ENCODE measurements around the gene VCP.

VCP gene

DNA sequence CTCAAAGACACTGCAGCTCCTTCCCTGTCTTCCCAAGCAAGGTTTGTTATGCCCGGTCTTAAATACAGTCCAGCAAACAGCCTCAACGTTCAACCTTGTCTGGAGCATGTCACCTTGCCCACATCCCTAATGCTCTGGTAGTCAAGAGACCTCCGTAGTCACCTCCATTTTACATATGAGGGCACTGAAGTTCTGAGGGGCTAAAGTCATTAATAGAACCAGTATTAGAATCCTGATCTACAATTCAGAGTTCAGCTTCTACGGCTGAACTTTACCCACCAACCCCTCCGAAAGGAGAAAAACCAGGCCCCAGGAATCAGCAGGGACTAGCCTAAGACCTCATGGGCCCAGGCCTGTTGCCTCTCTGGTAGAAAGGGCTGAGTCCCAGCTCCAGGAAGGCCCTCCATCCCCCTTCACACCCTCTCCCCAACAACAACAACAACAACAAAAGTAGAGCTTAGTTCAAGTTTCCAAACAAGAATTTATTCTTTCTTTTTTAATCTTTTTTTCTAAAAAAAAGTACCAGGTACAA lies 31.3 kb upstream of the VCP start:
- DNase-seq (ENCODE audit: low spot score) = no peak

DNA sequence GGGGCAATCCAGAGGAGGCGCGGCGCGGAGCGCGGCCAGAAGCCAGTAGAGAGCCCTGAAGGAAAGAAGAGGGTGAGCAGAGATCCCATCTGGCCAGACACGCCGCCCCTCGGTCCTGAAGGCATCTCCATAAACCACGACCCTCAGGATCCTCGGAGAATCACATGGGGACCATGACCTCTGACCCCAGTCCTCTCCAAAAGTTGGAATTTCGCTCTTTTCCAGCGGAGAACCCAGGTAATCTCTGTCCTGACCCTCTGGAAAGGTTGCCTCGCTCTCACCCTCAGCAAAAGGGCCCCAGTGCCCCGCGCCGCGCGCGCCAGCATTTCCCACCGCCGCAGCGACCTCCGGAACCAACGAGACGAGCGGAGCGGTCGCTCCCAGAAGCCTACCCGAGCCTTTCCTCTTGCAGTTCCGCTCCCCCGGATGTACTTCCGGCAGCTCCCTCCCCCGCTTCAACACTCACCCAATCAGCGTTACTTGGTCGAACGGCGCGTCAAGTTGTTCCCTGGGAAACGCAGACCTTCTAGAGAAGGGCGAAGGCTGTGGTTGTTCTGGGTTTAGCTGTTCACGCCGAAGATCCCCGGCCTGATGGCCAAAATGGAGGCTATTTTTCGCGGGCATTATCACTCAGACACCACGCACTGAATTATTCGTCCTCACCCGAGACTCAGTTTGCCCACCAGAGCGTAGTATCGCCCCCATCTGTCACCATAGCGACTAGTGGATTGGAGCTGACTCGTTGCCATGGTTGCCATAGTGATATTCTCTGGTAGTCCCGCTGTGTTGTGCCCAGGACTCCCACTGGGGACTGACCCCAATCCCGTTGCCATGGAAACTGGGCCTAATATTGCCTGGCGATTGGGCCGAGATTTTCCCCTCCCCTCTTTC lies 30.6 kb upstream of the VCP start, which contains the start of gene STOML2:
STOML2 (minus strand) TSS at position 363 of the 891 bp plus-strand sequence; CDS start at position 326, 37 bp downstream.
- DNase-seq (ENCODE audit: low spot score) = peak; percentile 94

DNA sequence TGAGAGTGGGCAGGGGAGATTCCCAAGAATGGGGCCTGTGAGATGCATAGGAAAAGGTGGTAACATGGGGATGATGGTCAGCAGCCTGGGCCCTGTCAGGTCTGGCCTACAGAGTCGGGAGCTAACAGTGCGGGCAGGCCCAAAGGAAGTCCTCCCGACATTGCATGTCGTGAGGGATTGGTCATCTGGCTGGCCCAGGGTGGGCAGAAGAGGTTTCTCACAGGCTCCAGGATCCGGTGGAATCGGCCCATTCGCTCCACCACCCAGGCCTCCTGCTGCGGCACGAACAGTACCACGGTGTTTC lies 30.0 kb upstream of the VCP start:
- DNase-seq (ENCODE audit: low spot score) = no peak

- DNase-seq (ENCODE audit: low spot score) = no peak
Measured at GRCh38 chr9:35097573-35097972, 25.1 kb upstream of the VCP start.

GRCh38 chr9:35096035-35096849 lies 23.8 kb upstream of the VCP start, which contains the start of gene PIGO:
Gene PIGO, minus strand, starts transcription at chr9:35096591. Its CDS starts 1,026 bp downstream, at chr9:35095565.
- peak; percentile 91 for DNase-seq (ENCODE audit: low spot score)

- no peak for DNase-seq (ENCODE audit: low spot score)
Measured at GRCh38 chr9:35091536-35091935, 19.1 kb upstream of the VCP start.

- no peak for DNase-seq (ENCODE audit: low spot score)
Measured at GRCh38 chr9:35089434-35089833, 17.0 kb upstream of the VCP start.

GRCh38 chr9:35085078-35085477 lies 12.7 kb upstream of the VCP start:
- no peak for DNase-seq (ENCODE audit: low spot score)

DNA sequence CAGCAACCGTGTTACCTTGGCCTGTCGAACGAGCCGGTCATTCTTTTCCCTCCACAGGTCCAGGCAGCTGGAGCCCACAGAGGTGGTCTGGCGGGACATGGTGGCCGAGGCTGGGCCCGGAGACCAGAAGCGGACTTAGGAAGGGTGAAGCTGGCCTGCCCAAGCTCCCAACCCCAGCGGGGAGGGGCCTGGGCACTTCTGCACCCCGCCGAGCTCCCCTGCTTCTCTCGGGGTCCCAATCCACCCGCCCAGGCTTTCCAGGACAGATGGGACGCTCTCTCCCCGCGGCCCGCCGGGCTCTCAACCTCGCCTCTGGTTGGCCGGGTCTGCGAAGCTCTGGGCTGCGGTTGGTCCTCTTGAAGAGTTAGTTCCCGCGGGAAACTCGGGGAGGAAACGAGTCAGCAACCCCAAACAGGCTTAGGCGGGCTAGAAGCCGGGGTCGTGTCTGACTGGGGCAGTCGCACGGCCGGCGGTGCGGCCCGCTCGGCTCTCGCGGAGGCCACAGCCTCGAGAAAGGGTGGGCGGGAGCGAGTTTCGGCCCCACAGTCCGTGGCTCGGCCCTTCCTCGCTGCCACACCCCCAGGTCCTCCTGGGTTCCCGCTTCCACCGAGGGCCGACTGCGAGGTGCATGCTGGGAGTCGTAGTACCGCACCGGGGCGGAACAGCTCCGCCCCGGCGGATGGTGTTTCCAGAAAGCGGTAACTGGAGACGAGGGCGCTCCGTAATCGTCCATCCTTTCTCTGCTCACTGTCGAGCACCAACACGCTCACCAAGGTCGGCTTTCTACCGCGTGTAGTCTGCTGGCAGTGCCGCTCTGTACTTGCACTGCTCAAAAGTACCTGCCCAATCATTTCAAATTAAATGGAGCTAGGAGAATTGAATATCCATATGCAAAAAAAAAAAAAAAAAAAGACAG lies 7.3 kb upstream of the VCP start, which contains the start of gene FANCG:
FANCG (minus strand) TSS at position 517 of the 916 bp plus-strand sequence; CDS start at position 99, 418 bp downstream.
- peak; percentile 92 for DNase-seq (ENCODE audit: low spot score)

DNA sequence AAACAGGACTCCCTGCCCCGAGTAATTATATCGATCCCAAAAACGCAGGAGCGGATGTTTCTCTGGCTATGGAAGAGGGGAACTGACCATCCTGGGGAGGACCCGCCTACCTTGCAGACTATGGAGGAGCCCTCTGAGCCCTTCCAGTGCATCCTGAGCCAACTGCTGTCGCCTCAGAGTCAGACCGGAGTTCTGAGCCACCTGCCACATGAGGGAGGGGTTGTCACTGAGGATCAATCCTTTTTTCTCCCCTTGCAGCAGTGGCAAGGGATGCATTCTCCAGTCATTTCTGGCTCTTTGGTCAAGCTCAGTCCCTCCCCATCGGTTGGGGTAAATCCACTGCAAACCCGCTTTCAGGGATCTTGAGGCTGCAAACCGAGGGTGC lies 6.6 kb upstream of the VCP start:
- DNase-seq (ENCODE audit: low spot score) = no peak

- no peak for DNase-seq (ENCODE audit: low spot score)
Measured at GRCh38 chr9:35078066-35078465, 5.6 kb upstream of the VCP start.

DNA sequence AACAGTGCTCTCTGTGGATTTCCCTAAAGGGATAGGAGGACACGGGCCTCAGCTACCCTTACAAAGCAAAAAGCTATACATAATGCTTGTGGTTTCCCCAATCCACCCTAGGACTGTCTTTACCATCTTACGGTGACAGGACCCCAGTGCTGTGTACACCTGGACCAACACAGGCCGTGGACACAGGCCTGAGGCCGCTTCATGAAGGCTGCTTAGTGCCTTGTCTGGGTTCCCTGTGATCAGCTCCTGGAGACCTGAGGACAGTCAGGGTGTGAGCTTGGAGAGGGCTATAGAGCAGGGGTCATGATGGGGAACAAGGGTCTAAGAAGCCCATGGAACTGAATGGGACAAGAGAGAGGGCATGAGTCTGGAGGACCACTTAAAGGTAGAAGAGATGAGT lies 4.4 kb upstream of the VCP start:
- no peak for DNase-seq (ENCODE audit: low spot score)

- DNase-seq (ENCODE audit: low spot score) = no peak
Measured at GRCh38 chr9:35075358-35075757, 2.9 kb upstream of the VCP start.

DNA sequence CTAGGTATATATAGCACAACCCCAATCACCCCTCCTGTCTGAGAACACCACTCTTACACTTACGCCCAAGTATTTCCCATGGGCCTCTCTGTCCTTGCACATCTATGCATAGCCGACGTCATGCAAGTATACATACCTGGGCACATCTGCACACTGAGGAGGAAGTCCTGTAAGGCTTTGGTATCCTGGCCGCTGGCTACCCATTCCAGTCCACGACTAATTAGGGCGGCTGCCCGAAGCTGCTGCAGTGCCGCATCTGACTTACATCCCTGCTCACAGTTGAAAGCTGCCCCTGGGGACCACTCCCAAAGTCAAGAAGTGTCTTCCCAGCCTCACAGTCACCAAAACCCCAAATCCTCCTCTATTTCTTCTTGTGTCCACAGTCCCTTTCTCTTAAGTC lies 2.4 kb upstream of the VCP start:
- DNase-seq (ENCODE audit: low spot score) = no peak

- no peak for DNase-seq (ENCODE audit: low spot score)
Measured at GRCh38 chr9:35074141-35074540, 1.7 kb upstream of the VCP start.

- no peak for DNase-seq (ENCODE audit: low spot score)
Measured at GRCh38 chr9:35073279-35073612, 821 bp upstream of the VCP start.

DNA sequence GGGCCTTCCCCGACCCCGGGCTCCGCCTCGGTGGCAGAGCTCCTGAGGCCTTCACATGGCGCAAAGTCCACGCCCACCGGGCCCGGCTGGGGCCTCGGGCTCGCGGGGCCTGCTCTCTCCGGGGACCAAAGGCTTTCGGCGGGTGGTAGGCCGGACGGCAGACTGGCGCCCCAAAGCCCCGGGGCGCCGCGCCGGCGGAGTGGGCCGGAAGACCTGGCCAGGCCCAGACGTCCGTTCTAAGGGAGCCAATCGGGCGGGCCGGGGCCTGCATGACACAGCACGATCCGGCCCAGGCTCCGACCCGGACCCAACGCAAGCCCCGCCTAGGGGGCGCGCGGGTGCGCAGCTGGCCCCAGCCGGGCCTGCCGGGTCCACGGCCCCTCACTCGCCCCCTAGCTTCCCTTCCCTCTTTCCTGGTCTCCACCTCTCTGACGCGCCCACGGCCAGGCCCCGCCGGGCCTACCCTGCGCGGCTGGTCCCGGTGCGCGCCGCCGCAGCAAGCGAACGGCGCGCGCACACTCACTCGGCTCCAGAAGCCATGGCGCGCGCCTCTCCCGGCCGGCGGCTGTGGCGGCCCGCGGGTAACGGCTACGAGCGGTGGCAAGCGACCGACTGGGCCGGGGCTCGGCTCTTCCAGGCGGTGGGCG lies 488 bp downstream of the VCP start:
- DNase-seq (ENCODE audit: low spot score) = peak; percentile 93

DNA sequence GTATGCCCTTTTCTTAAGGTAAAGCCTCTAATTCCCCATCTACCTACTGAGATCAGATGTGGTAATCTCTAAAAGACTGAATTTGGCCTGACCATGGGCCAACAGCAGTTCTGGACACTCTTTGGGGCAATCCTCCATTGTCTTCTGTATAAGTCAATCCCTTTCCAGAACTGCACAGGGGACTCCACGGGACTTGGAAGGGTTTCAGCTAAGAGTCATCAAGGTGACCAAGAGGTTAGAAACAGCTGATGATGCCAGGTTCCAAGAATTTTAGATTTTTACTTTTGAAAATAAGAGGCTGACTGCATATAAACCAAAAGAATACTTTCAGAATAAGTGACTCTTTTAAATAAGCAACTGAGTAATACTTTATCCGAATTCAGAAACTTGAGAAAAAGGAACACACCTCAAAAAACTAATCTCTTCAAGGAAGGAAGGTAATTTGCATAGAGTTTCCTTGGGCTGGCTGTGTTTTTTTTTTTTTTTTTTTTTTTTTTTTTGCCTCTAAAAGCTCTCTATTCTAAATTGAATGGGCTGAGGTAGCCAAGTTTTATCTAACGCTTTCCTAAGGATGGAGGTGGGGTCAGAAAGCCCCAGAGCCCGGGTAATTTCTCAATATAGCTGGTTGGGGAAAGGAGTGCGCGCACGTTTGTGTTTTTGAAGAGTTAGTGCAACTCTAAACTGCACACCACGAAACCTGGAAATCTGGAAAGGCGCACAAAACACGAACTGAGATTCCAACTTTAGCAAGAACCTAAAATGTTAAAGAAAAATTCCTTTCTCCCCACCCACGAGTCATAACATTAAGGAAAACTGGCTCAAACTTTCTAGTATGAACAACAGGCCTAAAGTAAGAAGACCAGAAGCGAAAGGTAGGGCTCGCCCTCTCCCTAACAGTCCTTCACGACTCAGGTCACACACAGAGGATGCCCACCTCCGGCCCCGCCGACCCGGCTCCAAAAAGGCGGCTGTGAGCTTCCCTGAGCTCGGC lies 1.3 kb downstream of the VCP start:
- DNase-seq (ENCODE audit: low spot score) = no peak

DNA sequence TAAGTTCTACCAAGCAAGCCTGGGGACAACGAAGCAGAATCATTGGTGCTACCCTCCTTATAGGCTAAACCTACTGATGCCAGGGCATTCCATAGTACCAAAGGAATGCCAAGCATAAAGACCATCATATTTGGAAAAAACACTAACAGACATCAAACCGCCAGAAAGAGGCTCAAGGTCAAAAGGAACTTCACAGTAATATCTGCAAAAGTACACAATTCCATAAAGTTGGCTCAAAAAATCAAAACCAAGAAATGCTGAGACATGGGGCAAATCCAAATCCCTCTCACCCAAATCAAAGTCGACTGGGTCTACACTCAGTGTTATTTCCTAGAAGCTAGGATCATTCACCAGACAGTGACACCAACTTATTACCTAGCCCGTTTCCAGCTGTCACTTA lies 3.4 kb downstream of the VCP start:
- no peak for DNase-seq (ENCODE audit: low spot score)

DNA sequence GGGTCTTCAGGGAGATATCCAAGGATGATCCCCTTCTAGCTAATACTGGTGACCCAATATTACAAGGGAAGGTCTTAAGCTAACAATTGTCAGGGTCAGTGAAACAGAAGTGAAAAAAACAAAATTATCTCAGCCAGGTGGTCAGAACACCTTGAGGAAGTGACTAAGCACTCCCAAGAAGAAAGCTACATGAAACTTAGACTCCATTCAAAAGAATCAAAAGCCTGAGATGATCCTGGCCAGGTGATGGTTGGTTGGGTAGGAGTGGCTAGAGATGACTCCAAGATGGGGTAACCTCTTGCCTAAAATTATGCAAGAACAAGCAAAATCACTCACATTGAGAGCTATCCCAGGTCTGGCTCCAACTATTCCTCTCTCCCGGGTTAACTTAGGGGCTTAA lies 5.4 kb downstream of the VCP start:
- DNase-seq (ENCODE audit: low spot score) = no peak
